Suppressor macrophage (primary cell): ENCODE data around the gene KHDC3L.
"Not testable (repeated sequence)": the region's sequence is repeated elsewhere in the genome, so short reads cannot be mapped to it uniquely, and the experiment has no call there.

ENCODE experiments used
- DNase-seq, 4 experiments: peaks; one replicate each; pipeline ENCODE4 v3.0.0-alpha.2; 2020 to 2022

The KHDC3L gene

GRCh38 chr6:73371984-73372383 is 9.5 kb downstream of the KHDC3L start:
- DNase-seq, result no peak

- no peak for DNase-seq
Observed at GRCh38 chr6:73372516-73372915, 10.1 kb downstream of the KHDC3L start.

- DNase-seq, result no peak
Observed at GRCh38 chr6:73375216-73375615, 12.8 kb downstream of the KHDC3L start.

- DNase-seq, result no peak
Observed at GRCh38 chr6:73377225-73377624, 14.8 kb downstream of the KHDC3L start.

GRCh38 chr6:73381531-73381930 is 19.1 kb downstream of the KHDC3L start:
- not testable (repeated sequence) for DNase-seq

GRCh38 chr6:73382462-73383113 is 20.1 kb downstream of the KHDC3L start:
- DNase-seq, result no peak

- peak in 1 of 4 experiments; percentile 6 for DNase-seq
Observed at GRCh38 chr6:73388433-73388799, 26.0 kb downstream of the KHDC3L start.

GRCh38 chr6:73388800-73389512 is 26.5 kb downstream of the KHDC3L start:
- peak; percentile 68 to 80 (median 72) for DNase-seq

- no peak for DNase-seq
Observed at GRCh38 chr6:73389854-73390253, 27.4 kb downstream of the KHDC3L start.

GRCh38 chr6:73391675-73392074 is 29.2 kb downstream of the KHDC3L start:
- no peak for DNase-seq

GRCh38 chr6:73392188-73392587 is 29.7 kb downstream of the KHDC3L start:
- DNase-seq, result not testable (repeated sequence)

GRCh38 chr6:73393278-73393677 is 30.8 kb downstream of the KHDC3L start:
- no peak for DNase-seq

- peak; percentile 50 to 64 (median 62) for DNase-seq
Observed at GRCh38 chr6:73394577-73395354, 32.3 kb downstream of the KHDC3L start, which contains the start of gene DDX43. Gene DDX43 (plus strand): TSS chr6:73394828. CDS start chr6:73394906, 78 bp downstream.

- no peak for DNase-seq
Observed at GRCh38 chr6:73395875-73396274, 33.4 kb downstream of the KHDC3L start.

- DNase-seq, result no peak
Observed at GRCh38 chr6:73400656-73401055, 38.2 kb downstream of the KHDC3L start.

GRCh38 chr6:73409395-73409794 is 46.9 kb downstream of the KHDC3L start:
- no peak for DNase-seq

- DNase-seq, result no peak
Observed at GRCh38 chr6:73413102-73413501, 50.6 kb downstream of the KHDC3L start.
